SHP77 (cell line): Measurements from ENCODE around the gene PLCB1.
A peak's percentile ranks its signal among the peaks of the same experiment; 100 is the strongest.

Experiments
- DNase-seq, 2 experiments: peaks; one replicate each; lab custom pipeline; 2025; lab: John Stamatoyannopoulos, UW

The PLCB1 gene

GRCh38 chr20:8507231-8507630 lies 375.2 kb downstream of the PLCB1 start:
- DNase-seq, result no peak

DNA sequence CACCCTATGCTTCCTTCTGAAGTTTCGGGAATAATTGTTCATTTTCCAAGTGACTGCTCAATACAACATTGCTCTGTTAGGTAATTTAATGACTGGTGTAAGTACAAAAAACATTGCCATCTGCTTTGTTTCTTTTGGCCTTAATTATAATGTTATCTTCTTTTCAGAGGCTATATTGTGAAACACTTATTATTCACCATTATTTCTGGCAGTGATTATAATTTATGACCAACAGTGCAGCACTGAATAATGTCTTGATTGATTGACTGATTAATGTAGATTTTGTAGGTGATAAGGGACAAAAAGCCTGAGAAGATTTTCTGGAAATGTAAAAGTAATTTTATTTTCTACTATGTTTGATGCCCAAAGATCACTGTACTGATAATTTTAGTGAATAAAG lies 377.7 kb downstream of the PLCB1 start:
- no peak for DNase-seq

DNA sequence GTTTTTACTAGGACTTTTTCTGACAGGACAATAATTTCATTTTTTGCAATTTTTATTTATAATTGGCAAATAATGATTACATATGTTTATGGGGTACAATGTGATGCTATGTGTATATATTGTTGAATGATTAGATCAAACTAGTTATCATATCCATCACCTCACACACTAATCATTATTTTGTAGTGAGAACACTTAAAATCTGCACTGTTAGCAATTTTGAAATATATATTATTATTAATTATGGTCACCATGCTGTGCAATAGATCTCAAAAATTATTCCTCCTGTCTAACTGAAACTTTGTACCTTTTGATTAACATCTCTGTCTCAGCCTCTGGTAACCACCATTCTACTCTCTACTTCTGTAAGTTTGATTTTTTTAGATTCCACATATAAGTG lies 378.7 kb downstream of the PLCB1 start:
- DNase-seq, result no peak

- DNase-seq, result no peak
These were observed 379.9 kb downstream of the PLCB1 start for GRCh38 chr20:8512003-8512402.

DNA sequence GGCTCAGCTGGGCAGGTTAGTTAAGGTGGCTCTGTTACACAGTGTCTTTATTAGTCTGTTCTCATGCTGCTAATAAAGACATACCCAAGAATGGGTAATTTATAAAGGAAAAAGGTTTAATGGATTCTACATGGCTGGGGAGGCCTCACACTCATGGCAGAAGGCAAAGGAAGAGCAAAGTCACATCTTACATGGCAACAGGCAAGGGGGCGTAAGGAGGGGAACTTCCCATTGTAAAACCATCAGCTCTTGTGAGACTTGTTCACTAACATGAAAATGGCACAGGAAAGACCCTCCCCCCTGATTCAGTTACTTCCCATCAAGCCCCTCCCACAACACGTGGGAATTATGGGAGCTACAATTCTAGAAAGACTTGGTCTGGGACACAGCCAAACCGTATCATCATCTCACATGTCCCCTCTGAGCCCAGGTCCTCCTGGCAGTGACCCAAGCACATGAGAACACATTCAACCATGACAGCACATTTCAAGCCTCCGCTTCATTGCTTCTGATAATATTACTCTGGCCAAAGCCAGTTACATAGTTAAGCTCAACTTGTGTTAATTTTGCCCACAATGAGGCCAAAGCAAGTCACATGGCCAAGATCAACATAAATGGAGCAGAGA lies 383.9 kb downstream of the PLCB1 start:
- DNase-seq, result no peak

DNA sequence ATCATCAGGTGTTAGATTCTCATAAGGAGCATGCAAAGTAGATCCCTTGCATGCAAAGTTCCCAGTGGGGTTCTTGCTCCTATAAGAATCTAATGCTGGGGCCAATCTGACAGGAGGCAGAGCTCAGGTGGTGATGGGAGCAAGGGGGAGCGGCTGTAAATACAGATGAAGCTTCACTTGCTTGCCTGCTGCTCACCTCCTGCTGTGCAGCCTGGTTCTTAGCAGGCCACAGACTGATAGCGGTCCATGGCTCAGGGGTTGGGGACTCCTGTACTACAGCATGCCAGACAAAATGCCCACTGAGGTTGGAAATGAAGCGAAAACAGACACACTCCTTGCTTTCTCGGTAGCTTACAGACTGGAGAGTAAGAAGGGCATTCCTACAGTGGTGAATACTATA lies 386.8 kb downstream of the PLCB1 start:
- no peak for DNase-seq

DNA sequence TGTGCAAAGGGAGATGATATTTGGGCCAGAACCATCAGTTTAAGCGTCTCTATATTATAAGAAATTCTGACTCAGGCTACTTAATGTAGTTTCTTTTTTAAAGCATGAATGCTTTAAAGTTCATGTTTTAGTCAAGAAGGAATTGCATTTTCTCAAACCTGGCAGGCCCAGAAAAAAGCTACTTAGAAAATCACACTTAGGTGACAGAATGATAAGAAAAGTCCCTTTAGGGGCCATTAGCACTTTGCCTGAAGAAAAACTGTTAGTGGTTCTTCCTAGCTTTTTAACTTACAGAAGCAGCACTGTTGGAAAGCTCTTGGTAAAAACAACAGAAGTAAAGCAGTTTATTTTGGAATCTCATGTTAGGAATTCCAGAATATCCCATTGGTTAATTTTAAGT lies 387.8 kb downstream of the PLCB1 start:
- DNase-seq, result no peak

- DNase-seq, result no peak
These were observed 390.1 kb downstream of the PLCB1 start for GRCh38 chr20:8522168-8522567.

- peak in 1 of 2 experiments; percentile 14 for DNase-seq
These were observed 391.6 kb downstream of the PLCB1 start for GRCh38 chr20:8523684-8524083.

- no peak for DNase-seq
These were observed 392.3 kb downstream of the PLCB1 start for GRCh38 chr20:8524101-8525016.

GRCh38 chr20:8525017-8525343 lies 392.9 kb downstream of the PLCB1 start:
- no peak for DNase-seq

DNA sequence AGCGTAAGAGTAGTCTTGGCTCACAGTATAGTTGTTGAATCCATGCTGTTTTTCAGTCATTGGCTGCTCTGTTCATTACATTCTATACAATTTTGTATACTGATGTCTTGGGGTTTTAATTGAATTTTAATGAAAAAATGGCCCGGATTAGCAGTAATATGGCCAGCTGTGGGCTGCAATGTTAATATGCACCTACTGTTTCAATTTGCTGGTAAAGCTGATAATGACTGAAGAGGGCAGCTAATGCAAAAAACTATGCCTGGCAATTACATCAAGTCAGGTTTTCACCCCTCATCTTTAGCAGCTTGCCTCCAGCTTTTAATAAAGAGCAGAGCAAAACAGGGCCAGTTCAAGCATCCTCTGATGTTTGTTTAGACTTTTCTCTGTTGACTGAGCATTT lies 394.5 kb downstream of the PLCB1 start:
- DNase-seq, result peak in 1 of 2 experiments; percentile 3

- peak in 1 of 2 experiments; percentile 21 for DNase-seq
These were observed 396.1 kb downstream of the PLCB1 start for GRCh38 chr20:8527998-8528723.

- no peak for DNase-seq
These were observed 398.0 kb downstream of the PLCB1 start for GRCh38 chr20:8530022-8530421.

GRCh38 chr20:8532169-8532568 lies 400.1 kb downstream of the PLCB1 start:
- no peak for DNase-seq

DNA sequence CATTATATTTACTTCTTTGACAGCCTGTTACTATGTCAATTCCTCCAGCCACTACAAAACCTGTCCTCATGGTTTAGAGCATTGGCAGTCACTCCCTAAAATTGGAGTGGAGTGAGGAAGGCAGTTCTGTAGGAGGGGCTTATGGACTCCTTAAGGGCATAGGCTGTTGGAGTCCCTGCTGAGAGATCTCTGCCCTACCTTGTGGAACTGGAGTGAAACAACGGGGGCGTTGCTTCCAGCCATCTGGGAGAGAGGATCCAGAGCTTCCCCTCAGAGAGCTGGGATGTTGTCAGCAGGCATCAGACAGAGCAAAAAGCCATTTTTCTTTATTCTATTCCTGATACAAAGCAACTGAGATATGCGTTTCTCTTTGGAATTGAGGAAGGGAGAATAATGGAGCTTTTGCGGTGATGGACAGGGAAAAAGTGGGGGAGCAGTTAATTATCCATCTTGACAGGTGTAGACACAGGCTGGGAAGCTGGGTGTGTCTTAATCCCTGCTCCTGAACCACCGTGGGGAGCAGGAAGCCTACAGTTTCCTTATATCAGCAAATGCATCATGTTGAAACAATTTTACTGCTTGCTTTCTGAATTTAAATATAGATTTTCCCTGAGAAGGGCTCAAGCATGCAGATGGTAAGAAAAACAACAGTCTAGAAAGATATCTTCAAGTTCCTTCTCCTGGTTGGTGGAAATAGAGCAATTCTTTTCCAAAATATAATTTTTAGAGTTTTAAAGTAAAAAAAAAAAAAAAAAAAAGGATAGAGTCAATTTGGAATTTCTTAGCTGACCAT lies 402.5 kb downstream of the PLCB1 start:
- DNase-seq, result no peak

DNA sequence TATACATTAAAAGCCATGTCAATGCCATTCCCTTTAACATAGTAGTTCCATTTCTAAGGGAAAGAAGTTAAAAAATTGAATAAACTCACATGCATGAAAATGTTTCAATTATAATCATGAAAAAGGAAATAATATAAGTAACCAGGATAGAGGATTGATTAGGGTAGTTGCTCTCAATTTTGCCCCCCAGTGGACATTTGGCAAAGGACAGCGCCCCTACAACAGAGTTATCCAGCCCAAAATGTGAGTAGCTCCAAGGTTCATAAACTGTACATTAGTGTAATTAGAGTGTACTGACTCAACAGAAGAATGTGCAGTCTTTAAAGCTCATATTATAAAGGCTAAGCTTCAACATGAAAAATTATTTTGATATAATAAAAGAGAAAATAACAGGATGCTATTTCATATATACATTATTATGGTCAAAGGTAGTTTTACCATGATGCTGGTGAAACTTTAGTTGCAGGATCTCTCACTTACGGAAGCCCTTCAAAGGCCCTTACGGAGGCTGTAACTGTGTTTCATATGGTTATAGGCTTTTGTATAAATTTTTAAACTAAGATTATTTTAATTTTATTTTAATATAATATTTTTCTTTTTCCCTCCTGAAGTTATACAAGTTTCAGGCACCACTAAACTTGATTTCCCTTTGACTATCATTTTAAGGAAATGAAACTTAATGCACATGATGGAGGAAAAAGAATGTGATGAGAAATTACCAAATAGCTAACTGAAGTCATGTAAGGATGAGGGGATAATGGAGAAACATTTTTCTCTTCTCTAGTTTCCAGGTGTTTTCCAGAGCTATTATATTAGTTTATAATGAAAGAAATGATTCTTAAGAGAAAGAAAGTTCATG lies 403.6 kb downstream of the PLCB1 start:
- DNase-seq, result peak in 1 of 2 experiments; percentile 2

DNA sequence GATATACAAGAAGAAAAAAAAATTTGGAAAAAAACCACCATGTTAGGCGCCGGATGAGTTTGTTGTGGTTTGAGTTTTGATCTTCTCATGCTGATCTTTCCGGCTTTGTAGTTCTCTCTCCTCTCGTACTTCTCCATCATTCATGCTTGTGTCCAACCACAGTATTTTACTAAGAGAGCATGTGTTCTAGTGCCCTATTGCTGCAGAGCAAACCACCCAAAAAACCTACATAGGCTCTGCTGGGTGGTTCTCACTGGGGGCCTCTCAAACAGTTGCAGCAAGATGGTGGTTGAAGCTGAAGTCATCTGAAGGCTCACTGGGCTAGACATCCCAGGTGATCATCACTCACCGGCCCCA lies 404.2 kb downstream of the PLCB1 start:
- no peak for DNase-seq

GRCh38 chr20:8540466-8540865 lies 408.4 kb downstream of the PLCB1 start:
- DNase-seq, result no peak

DNA sequence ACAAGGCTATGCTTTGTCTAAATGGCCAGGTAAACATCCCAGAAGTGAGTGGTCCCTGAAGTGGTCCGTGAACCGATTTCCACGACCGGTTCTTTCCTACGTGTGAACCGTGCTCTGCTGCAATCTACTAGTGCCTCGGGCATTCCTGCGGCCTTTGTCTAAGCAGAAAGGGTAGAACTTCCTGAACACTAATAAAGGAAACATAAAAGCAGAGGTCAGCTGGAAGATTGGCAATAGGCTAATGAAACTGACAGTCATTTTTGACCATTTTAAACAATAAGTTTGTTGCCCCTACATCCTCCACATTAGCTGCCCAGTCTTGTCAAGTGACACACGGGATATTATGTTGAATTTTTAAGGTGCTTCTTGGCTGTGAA lies 410.0 kb downstream of the PLCB1 start:
- no peak for DNase-seq

DNA sequence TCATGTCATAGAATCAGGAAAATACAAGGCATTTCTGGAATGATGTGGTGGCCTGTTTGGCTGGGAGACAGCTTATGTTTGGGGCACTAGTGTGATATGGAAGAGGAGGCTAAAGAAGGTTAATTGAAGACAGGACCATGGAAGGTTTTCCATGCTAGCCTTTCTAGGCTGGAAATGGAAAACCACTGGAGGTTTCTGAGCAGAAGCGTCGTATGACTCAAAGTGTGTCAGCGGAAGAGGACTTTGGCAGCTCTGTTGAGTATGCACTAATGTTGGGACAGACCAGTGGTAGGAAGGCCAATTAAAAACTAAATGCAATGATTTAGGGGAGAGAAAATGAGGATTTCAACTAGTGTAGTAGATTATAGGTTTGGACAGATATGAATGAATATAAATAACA lies 413.1 kb downstream of the PLCB1 start:
- DNase-seq, result no peak
